Measurements from ENCODE around the gene CCIN.

Gene CCIN

DNA sequence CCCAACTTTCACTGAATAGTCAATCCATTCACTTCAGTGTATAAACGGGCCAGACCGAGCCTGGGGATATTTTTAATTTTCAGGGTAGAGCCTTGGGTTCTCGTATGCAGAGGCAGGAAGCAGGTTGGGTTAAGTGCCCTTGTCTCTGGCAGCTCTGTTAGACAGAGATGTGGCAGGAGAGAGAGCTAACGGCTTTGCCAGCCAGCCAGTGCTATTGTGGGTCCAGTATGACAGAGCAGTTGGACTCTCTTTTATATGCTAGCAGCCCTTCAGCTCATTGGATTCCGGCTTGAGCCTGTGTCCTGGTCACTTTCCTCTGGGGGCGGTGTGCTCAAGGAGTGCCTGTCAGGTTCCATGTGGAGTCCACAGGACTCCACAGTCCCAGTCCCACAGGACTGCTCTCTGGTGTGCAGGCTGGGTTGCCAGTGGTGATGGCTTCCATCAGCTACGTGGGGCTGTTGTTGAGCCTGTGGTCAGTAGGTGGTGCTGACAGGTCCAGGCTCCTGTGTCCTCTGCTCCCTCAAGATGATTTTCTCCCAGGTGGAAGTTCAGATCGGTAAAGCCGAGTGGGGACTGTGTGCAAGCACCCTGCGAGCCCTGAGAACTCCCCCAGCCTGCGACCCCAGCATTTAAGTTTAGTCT, 35.8 kb downstream of the CCIN start:
- no peak overlapping the region for H3K9ac ChIP-seq (ENCODE audit: low read length)
- H3K4me3 ChIP-seq (ENCODE audit: insufficient read depth in 1 of 2, low read depth in 1 of 2, low read length in 2 of 2), result no peak overlapping the region
- H2AK5ac ChIP-seq (ENCODE audit: low read length, severe bottlenecking), result no peak overlapping the region
- H2AFZ ChIP-seq (ENCODE audit: low read depth, low read length), result no peak overlapping the region
- no peak overlapping the region for H2BK5ac ChIP-seq (ENCODE audit: low read depth, low read length, poor library complexity, severe bottlenecking)
- H3K4me2 ChIP-seq (ENCODE audit: low read length, poor library complexity, severe bottlenecking), result no peak overlapping the region
- H3K4me1 ChIP-seq (ENCODE audit: control insufficient read depth, insufficient read depth, low read depth, low read length), result peaks cover 16% of the 10 kb centered on the region
- no peak overlapping the region for H2BK12ac ChIP-seq (ENCODE audit: low read length in 2 of 2)
- peaks cover 44 to 91% of the 10 kb centered on the region in 2 experiments for H3K36me3 ChIP-seq (ENCODE audit: control insufficient read depth in 1 of 2, insufficient read depth in 2 of 2, low read depth in 1 of 2, low read length in 2 of 2)
- H3K18ac ChIP-seq (ENCODE audit: low read depth in 1 of 2, low read length in 2 of 2), result no peak overlapping the region
- peak overlapping the region; percentile 7 for H4K91ac ChIP-seq (ENCODE audit: low read length)
- peak; percentile 25 for DNase-seq
- H4K8ac ChIP-seq (ENCODE audit: low read length), result no peak overlapping the region
- H3K23ac ChIP-seq (ENCODE audit: low read length in 2 of 2), result no peak overlapping the region
- H3K9me3 ChIP-seq (ENCODE audit: control insufficient read depth, low read length), result no peaks in the 10 kb centered on the region
- H3K27me3 ChIP-seq (ENCODE audit: control insufficient read depth in 1 of 2, insufficient read depth in 1 of 2, low read length in 2 of 2), result no peaks in the 10 kb centered on the region
- H3K4ac ChIP-seq (ENCODE audit: low read depth in 1 of 2, low read length in 2 of 2), result no peak overlapping the region
- H2BK15ac ChIP-seq (ENCODE audit: low read depth, poor library complexity, severe bottlenecking), result no peak overlapping the region
- no peak overlapping the region for H3K14ac ChIP-seq (ENCODE audit: low read length in 2 of 2)
- H2BK120ac ChIP-seq (ENCODE audit: low read depth, low read length), result no peak overlapping the region
- H3K79me1 ChIP-seq (replicated peaks; ENCODE audit: low read length, poor library complexity, severe bottlenecking), result peaks cover 5% of the 10 kb centered on the region
- no peak overlapping the region for H3K27ac ChIP-seq (ENCODE audit: low read length, poor library complexity, severe bottlenecking)
- WGBS, result 91% methylated on average over 11 of the region's 11 CpGs

GRCh38 chr9:36207016-36207415, 37.8 kb downstream of the CCIN start:
- Histone ChIP-seq H3K79me1 (replicated peaks; ENCODE audit: low read length, poor library complexity, severe bottlenecking) (peaks cover 5% of the 10 kb centered on the region), H3K23ac (ENCODE audit: low read length in 2 of 2) (no peak overlapping the region), H3K4me3 (ENCODE audit: insufficient read depth in 1 of 2, low read depth in 1 of 2, low read length in 2 of 2) (peak overlapping the region in 1 of 2 experiments; percentile 10), H3K36me3 (ENCODE audit: control insufficient read depth in 1 of 2, insufficient read depth in 2 of 2, low read depth in 1 of 2, low read length in 2 of 2) (peaks cover 54 to 91% of the 10 kb centered on the region in 2 experiments), H4K8ac (ENCODE audit: low read length) (no peak overlapping the region), H2BK12ac (ENCODE audit: low read length in 2 of 2) (no peak overlapping the region), H2BK15ac (ENCODE audit: low read depth, poor library complexity, severe bottlenecking) (no peak overlapping the region), H3K9ac (ENCODE audit: low read length) (peak overlapping the region; percentile 65), H3K9me3 (ENCODE audit: control insufficient read depth, low read length) (no peaks in the 10 kb centered on the region), H3K4me1 (ENCODE audit: control insufficient read depth, insufficient read depth, low read depth, low read length) (peaks cover 16% of the 10 kb centered on the region), H3K18ac (ENCODE audit: low read depth in 1 of 2, low read length in 2 of 2) (peak overlapping the region in 1 of 2 experiments; percentile 9), H3K27me3 (ENCODE audit: control insufficient read depth in 1 of 2, insufficient read depth in 1 of 2, low read length in 2 of 2) (no peaks in the 10 kb centered on the region), H2BK5ac (ENCODE audit: low read depth, low read length, poor library complexity, severe bottlenecking) (no peak overlapping the region), H3K4ac (ENCODE audit: low read depth in 1 of 2, low read length in 2 of 2) (no peak overlapping the region), H3K4me2 (ENCODE audit: low read length, poor library complexity, severe bottlenecking) (no peak overlapping the region), H2AK5ac (ENCODE audit: low read length, severe bottlenecking) (no peak overlapping the region), H3K27ac (ENCODE audit: low read length, poor library complexity, severe bottlenecking) (peak overlapping the region; percentile 83), H2BK120ac (ENCODE audit: low read depth, low read length) (no peak overlapping the region), H4K91ac (ENCODE audit: low read length) (no peak overlapping the region), H3K14ac (ENCODE audit: low read length in 2 of 2) (peak overlapping the region in 1 of 2 experiments; percentile 13), H2AFZ (ENCODE audit: low read depth, low read length) (no peak overlapping the region)
- peak; percentile 44 for DNase-seq
- 56% methylated on average over 4 of the region's 4 CpGs for WGBS

DNA sequence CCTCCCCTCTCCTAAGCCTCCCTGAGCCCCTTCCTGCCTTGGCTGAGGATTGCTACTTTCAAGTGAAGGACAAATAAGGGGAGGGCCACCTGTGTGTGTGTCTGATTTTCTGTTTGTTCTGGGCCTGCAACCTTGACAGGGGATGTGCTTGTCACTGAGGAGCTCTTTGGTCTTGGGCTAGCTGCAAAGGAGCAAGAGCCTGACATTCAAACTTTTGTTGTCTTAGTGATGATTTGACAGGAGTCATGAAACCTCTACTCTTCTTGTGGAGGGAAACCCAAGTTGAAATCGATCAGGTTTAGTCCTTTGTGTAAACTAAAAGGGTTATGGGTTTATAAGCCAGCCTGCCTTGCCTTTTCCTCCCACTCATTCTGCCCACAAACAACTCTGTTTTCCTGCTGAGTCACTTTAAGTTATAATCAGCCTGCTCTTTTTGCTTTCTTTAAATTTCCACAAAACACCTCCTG, 38.4 kb downstream of the CCIN start:
- no peak overlapping the region for H2BK15ac ChIP-seq (ENCODE audit: low read depth, poor library complexity, severe bottlenecking)
- H3K27ac ChIP-seq (ENCODE audit: low read length, poor library complexity, severe bottlenecking), result peak overlapping the region; percentile 83
- no peak overlapping the region for H2BK5ac ChIP-seq (ENCODE audit: low read depth, low read length, poor library complexity, severe bottlenecking)
- H2AFZ ChIP-seq (ENCODE audit: low read depth, low read length), result no peak overlapping the region
- H3K4me1 ChIP-seq (ENCODE audit: control insufficient read depth, insufficient read depth, low read depth, low read length), result peaks cover 16% of the 10 kb centered on the region
- H3K27me3 ChIP-seq (ENCODE audit: control insufficient read depth in 1 of 2, insufficient read depth in 1 of 2, low read length in 2 of 2), result no peaks in the 10 kb centered on the region
- no peak overlapping the region for H3K14ac ChIP-seq (ENCODE audit: low read length in 2 of 2)
- no peak overlapping the region for H4K91ac ChIP-seq (ENCODE audit: low read length)
- no peak overlapping the region for H2BK120ac ChIP-seq (ENCODE audit: low read depth, low read length)
- no peak overlapping the region for H2AK5ac ChIP-seq (ENCODE audit: low read length, severe bottlenecking)
- peak overlapping the region in 1 of 2 experiments; percentile 10 for H3K4me3 ChIP-seq (ENCODE audit: insufficient read depth in 1 of 2, low read depth in 1 of 2, low read length in 2 of 2)
- H3K9me3 ChIP-seq (ENCODE audit: control insufficient read depth, low read length), result no peaks in the 10 kb centered on the region
- peak overlapping the region; percentile 65 for H3K9ac ChIP-seq (ENCODE audit: low read length)
- H4K8ac ChIP-seq (ENCODE audit: low read length), result no peak overlapping the region
- WGBS, result no CpG with 5 or more reads among the region's 1 CpG
- no peak overlapping the region for H3K18ac ChIP-seq (ENCODE audit: low read depth in 1 of 2, low read length in 2 of 2)
- DNase-seq, result peak; percentile 25
- H3K4ac ChIP-seq (ENCODE audit: low read depth in 1 of 2, low read length in 2 of 2), result no peak overlapping the region
- peaks cover 8% of the 10 kb centered on the region for H3K79me1 ChIP-seq (replicated peaks; ENCODE audit: low read length, poor library complexity, severe bottlenecking)
- peaks cover 60 to 91% of the 10 kb centered on the region in 2 experiments for H3K36me3 ChIP-seq (ENCODE audit: control insufficient read depth in 1 of 2, insufficient read depth in 2 of 2, low read depth in 1 of 2, low read length in 2 of 2)
- no peak overlapping the region for H3K23ac ChIP-seq (ENCODE audit: low read length in 2 of 2)
- H2BK12ac ChIP-seq (ENCODE audit: low read length in 2 of 2), result no peak overlapping the region
- H3K4me2 ChIP-seq (ENCODE audit: low read length, poor library complexity, severe bottlenecking), result no peak overlapping the region

- no peak overlapping the region for H4K91ac ChIP-seq (ENCODE audit: low read length)
- peak overlapping the region; percentile 23 for H2AK5ac ChIP-seq (ENCODE audit: low read length, severe bottlenecking)
- H2BK15ac ChIP-seq (ENCODE audit: low read depth, poor library complexity, severe bottlenecking), result no peak overlapping the region
- H3K23ac ChIP-seq (ENCODE audit: low read length in 2 of 2), result peak overlapping the region in 1 of 2 experiments; percentile 28
- no peak overlapping the region for H3K4me2 ChIP-seq (ENCODE audit: low read length, poor library complexity, severe bottlenecking)
- no peak overlapping the region for H2BK12ac ChIP-seq (ENCODE audit: low read length in 2 of 2)
- 95% methylated on average over 10 of the region's 10 CpGs for WGBS
- peaks cover 64 to 91% of the 10 kb centered on the region in 2 experiments for H3K36me3 ChIP-seq (ENCODE audit: control insufficient read depth in 1 of 2, insufficient read depth in 2 of 2, low read depth in 1 of 2, low read length in 2 of 2)
- H3K14ac ChIP-seq (ENCODE audit: low read length in 2 of 2), result no peak overlapping the region
- H3K4me3 ChIP-seq (ENCODE audit: insufficient read depth in 1 of 2, low read depth in 1 of 2, low read length in 2 of 2), result no peak overlapping the region
- DNase-seq, result no peak
- no peak overlapping the region for H4K8ac ChIP-seq (ENCODE audit: low read length)
- H3K4ac ChIP-seq (ENCODE audit: low read depth in 1 of 2, low read length in 2 of 2), result no peak overlapping the region
- H3K18ac ChIP-seq (ENCODE audit: low read depth in 1 of 2, low read length in 2 of 2), result no peak overlapping the region
- H3K9ac ChIP-seq (ENCODE audit: low read length), result peak overlapping the region; percentile 65
- peak overlapping the region; percentile 67 for H3K27ac ChIP-seq (ENCODE audit: low read length, poor library complexity, severe bottlenecking)
- H2AFZ ChIP-seq (ENCODE audit: low read depth, low read length), result no peak overlapping the region
- no peak overlapping the region for H2BK120ac ChIP-seq (ENCODE audit: low read depth, low read length)
- H2BK5ac ChIP-seq (ENCODE audit: low read depth, low read length, poor library complexity, severe bottlenecking), result no peak overlapping the region
- no peaks in the 10 kb centered on the region for H3K27me3 ChIP-seq (ENCODE audit: control insufficient read depth in 1 of 2, insufficient read depth in 1 of 2, low read length in 2 of 2)
- no peaks in the 10 kb centered on the region for H3K9me3 ChIP-seq (ENCODE audit: control insufficient read depth, low read length)
- peaks cover 16% of the 10 kb centered on the region for H3K4me1 ChIP-seq (ENCODE audit: control insufficient read depth, insufficient read depth, low read depth, low read length)
- peaks cover 12% of the 10 kb centered on the region for H3K79me1 ChIP-seq (replicated peaks; ENCODE audit: low read length, poor library complexity, severe bottlenecking)
Measured at GRCh38 chr9:36208521-36209253, 39.5 kb downstream of the CCIN start.
